H9 (cell line): ENCODE measurements around the gene A1BG. TPM values are rescaled to one million over a fixed set of nuclear protein-coding genes. Genes with fewer than 3 reads are reported as not detected.

ENCODE experiments used
- DNase-seq: peaks from one replicate; pipeline ENCODE4 v3.0.0-alpha.2; 2017
- H2AFZ ChIP-seq: one replicate; pipeline ENCODE4 v1.6.1; 2013; ENCODE audit warnings: mild to moderate bottlenecking, low read length, control low read depth, moderate library complexity
- H2AK5ac ChIP-seq: 2 replicates; pipeline ENCODE4 v1.6.1; 2013; ENCODE audit warnings: low read length, control low read depth, mixed read lengths; ENCODE audit not compliant: insufficient read length
- H2BK120ac ChIP-seq: one replicate; pipeline ENCODE4 v1.6.1; 2013; ENCODE audit warnings: low read depth, mild to moderate bottlenecking, low read length, control low read depth, inconsistent platforms; ENCODE audit not compliant: poor library complexity, severe bottlenecking
- H2BK12ac ChIP-seq: 2 replicates; pipeline ENCODE4 v1.6.1; 2013; ENCODE audit warnings: low read length, control low read depth, mixed read lengths, low read depth; ENCODE audit not compliant: insufficient read length
- H2BK15ac ChIP-seq: 2 replicates; pipeline ENCODE4 v1.6.1; 2013; ENCODE audit warnings: low read depth, low read length, control low read depth
- H2BK20ac ChIP-seq: one replicate; pipeline ENCODE4 v1.6.1; 2013; ENCODE audit warnings: low read depth, mild to moderate bottlenecking, low read length, control low read depth, inconsistent platforms; ENCODE audit not compliant: poor library complexity, severe bottlenecking
- H2BK5ac ChIP-seq: 2 replicates; pipeline ENCODE4 v1.6.1; 2013; ENCODE audit warnings: low read length, control low read depth, mixed read lengths; ENCODE audit not compliant: insufficient read length
- H3K14ac ChIP-seq: 2 replicates; pipeline ENCODE4 v1.6.1; 2013; ENCODE audit warnings: low read length, control low read depth; ENCODE audit not compliant: insufficient read depth
- H3K18ac ChIP-seq: 2 replicates; pipeline ENCODE4 v1.6.1; 2013; ENCODE audit warnings: low read depth, mild to moderate bottlenecking, mixed read lengths, low read length, control low read depth; ENCODE audit not compliant: insufficient read length
- H3K23ac ChIP-seq: 2 replicates; pipeline ENCODE4 v1.6.1; 2013; ENCODE audit warnings: low read length, control low read depth, mixed read lengths, low read depth; ENCODE audit not compliant: insufficient read length
- H3K23me2 ChIP-seq: 2 replicates; pipeline ENCODE4 v1.6.1; 2013; ENCODE audit warnings: low read depth, mild to moderate bottlenecking, mixed read lengths, low read length, control low read depth; ENCODE audit not compliant: insufficient read length, poor library complexity, severe bottlenecking
- H3K27ac ChIP-seq: 2 replicates; pipeline ENCODE4 v1.5.1; 2013; ENCODE audit warnings: low read length, control low read depth, mixed read lengths, low read depth; ENCODE audit not compliant: insufficient read length
- H3K27me3 ChIP-seq: 2 replicates; pipeline ENCODE4 v1.6.1; 2013; ENCODE audit warnings: low read length, control low read depth, inconsistent platforms; ENCODE audit not compliant: insufficient read depth
- H3K4ac ChIP-seq: 2 replicates; pipeline ENCODE4 v1.6.1; 2013; ENCODE audit warnings: low read depth, mild to moderate bottlenecking, control low read depth, inconsistent platforms, low read length, moderate library complexity
- H3K4me1 ChIP-seq: 2 replicates; pipeline ENCODE4 v1.6.1; 2013; ENCODE audit warnings: low read length, control low read depth, inconsistent platforms; ENCODE audit not compliant: insufficient read depth
- H3K4me2 ChIP-seq: 2 replicates; pipeline ENCODE4 v1.6.1; 2013; ENCODE audit warnings: low read length, control low read depth, mixed read lengths; ENCODE audit not compliant: insufficient read length, insufficient read depth
- H3K56ac ChIP-seq: 2 replicates; pipeline ENCODE4 v1.6.1; 2013; ENCODE audit warnings: low read depth, mild to moderate bottlenecking, mixed read lengths, low read length, control low read depth; ENCODE audit not compliant: insufficient read length
- H3K79me1 ChIP-seq: 2 replicates; pipeline ENCODE4 v1.6.1; 2013; ENCODE audit warnings: low read depth, mild to moderate bottlenecking, moderate library complexity, low read length, control low read depth, inconsistent platforms; ENCODE audit not compliant: insufficient read depth, poor library complexity, severe bottlenecking
- H3K79me2 ChIP-seq: 2 replicates; pipeline ENCODE4 v1.6.1; 2013; ENCODE audit warnings: low read length, control low read depth, inconsistent platforms; ENCODE audit not compliant: insufficient read depth
- H3K9ac ChIP-seq: 2 replicates; pipeline ENCODE4 v1.6.1; 2013; ENCODE audit warnings: low read length, control low read depth, mixed read lengths; ENCODE audit not compliant: insufficient read length; ENCODE audit errors: extremely low read depth
- H3K9me3 ChIP-seq: one replicate; pipeline ENCODE4 v1.6.1; 2013; ENCODE audit warnings: low read depth, low read length, inconsistent platforms; ENCODE audit not compliant: control insufficient read depth
- H3T11ph ChIP-seq: one replicate; pipeline ENCODE4 v1.6.1; 2013; ENCODE audit warnings: mild to moderate bottlenecking, low read length, control low read depth, inconsistent platforms
- H4K20me1 ChIP-seq: one replicate; pipeline ENCODE4 v1.6.1; 2013; ENCODE audit not compliant: control insufficient read depth, insufficient read length, insufficient read depth
- H4K5ac ChIP-seq: 2 replicates; pipeline ENCODE4 v1.6.1; 2013; ENCODE audit warnings: low read depth, mild to moderate bottlenecking, mixed read lengths, low read length, control low read depth; ENCODE audit not compliant: insufficient read length
- H4K8ac ChIP-seq: replicated peaks from 2 replicates; pipeline ENCODE4 v1.6.1; 2013; ENCODE audit warnings: low read length, control low read depth, mixed read lengths, low read depth; ENCODE audit not compliant: insufficient read length
- H4K91ac ChIP-seq: 2 replicates; pipeline ENCODE4 v1.6.1; 2013; ENCODE audit warnings: low read depth, mild to moderate bottlenecking, moderate library complexity, mixed read lengths, low read length, control low read depth; ENCODE audit not compliant: insufficient read length
- H3K27ac Mint-ChIP-seq, 3 experiments: 2 replicates in 2 of 3; 3 replicates in 1 of 3; pipeline ENCODE4 v1.8.0; 2020 to 2021; ENCODE audit warnings: mixed read lengths in 3 of 3, mild to moderate bottlenecking in 1 of 3, moderate library complexity in 1 of 3
- H3K27me3 Mint-ChIP-seq: 2 replicates; pipeline ENCODE4 v1.8.0; 2021; ENCODE audit warnings: low read depth, mild to moderate bottlenecking, moderate library complexity, mixed read lengths
- H3K36me3 Mint-ChIP-seq, 3 experiments: 2 replicates in 2 of 3; 3 replicates in 1 of 3; pipeline ENCODE4 v1.8.0; 2020 to 2021; ENCODE audit warnings: low read depth in 3 of 3, mixed read lengths in 3 of 3; ENCODE audit not compliant: insufficient read depth in 1 of 3
- H3K4me1 Mint-ChIP-seq, 2 experiments: 2 replicates each; pipeline ENCODE4 v1.8.0; 2020; ENCODE audit warnings: mixed read lengths in 2 of 2
- H3K4me3 Mint-ChIP-seq, 2 experiments: 2 replicates in 1 of 2; 3 replicates in 1 of 2; pipeline ENCODE4 v1.8.0; 2020 to 2021; ENCODE audit warnings: mild to moderate bottlenecking in 2 of 2, mixed read lengths in 2 of 2, moderate library complexity in 1 of 2
- H3K9me3 Mint-ChIP-seq, 2 experiments: 2 replicates in 1 of 2; 3 replicates in 1 of 2; pipeline ENCODE4 v1.8.0; 2020; ENCODE audit warnings: mild to moderate bottlenecking in 2 of 2, mixed read lengths in 2 of 2, moderate library complexity in 1 of 2
- WGBS: extraction: QIAGEN DNeasy Blood & Tissue Kit; methylation state at CpG from one replicate; pipeline ENCODE4 v1.1.7; 2013; ENCODE audit warnings: missing lambda C conversion rate, low lambda C conversion rate, mixed read lengths; ENCODE audit not compliant: insufficient read length; ENCODE audit errors: extremely low coverage; 5-methylcytosine and 5-hydroxymethylcytosine counted together
- total RNA-seq: library from RNA; stranded (reverse); gene quantifications from 2 replicates; pipeline ENCODE4 v1.2.1, GENCODE V29; 2021
- TF ChIP-seq, protein P1 (sequence below): fragments of 200-600 bp; sonication (generic); conservative IDR thresholded peaks from 3 replicates; pipeline ENCODE4 v1.8.0; 2021; ENCODE audit warnings: antibody characterized with exemption, mild to moderate bottlenecking

Gene A1BG
- total RNA-seq, 1 experiment from 2014 or later = 17.4 TPM

- Histone ChIP-seq H4K20me1 (no peaks in the 10 kb centered on the region), H3T11ph (no peak overlapping the region), H2BK12ac (no peak overlapping the region), H3K9me3 (no peaks in the 10 kb centered on the region), H3K79me1 (no peaks in the 10 kb centered on the region), H3K14ac (no peak overlapping the region), H2BK120ac (no peak overlapping the region), H3K9ac (no peak overlapping the region), H3K56ac (no peak overlapping the region), H3K79me2 (no peaks in the 10 kb centered on the region), H2BK15ac (no peak overlapping the region), H4K8ac (no peak overlapping the region), H4K5ac (no peak overlapping the region), H3K27ac (no peak overlapping the region), H3K18ac (no peak overlapping the region), H2AK5ac (no peak overlapping the region), H3K4me1 (no peaks in the 10 kb centered on the region), H3K4me2 (no peak overlapping the region), H2BK5ac (no peak overlapping the region), H2AFZ (no peak overlapping the region), H3K4ac (no peak overlapping the region), H3K23me2 (no peaks in the 10 kb centered on the region), H3K23ac (no peak overlapping the region), H2BK20ac (no peak overlapping the region), H3K27me3 (no peaks in the 10 kb centered on the region), H4K91ac (no peak overlapping the region)
- Mint-ChIP-seq H3K9me3 (no peaks in the 10 kb centered on the region; a peak in 1 of 5 replicates), H3K4me3 (no peak overlapping the region), H3K4me1 (no peaks in the 10 kb centered on the region), H3K27me3 (no peaks in the 10 kb centered on the region), H3K36me3 (peaks cover 14 to 32% (median 24%) of the 10 kb centered on the region in 3 experiments; a peak in 6 of 7 replicates), H3K27ac (no peak overlapping the region)
- no CpG with 5 or more reads among the region's 3 CpGs for WGBS
- no peak for DNase-seq
- TF ChIP-seq, protein P1, sequence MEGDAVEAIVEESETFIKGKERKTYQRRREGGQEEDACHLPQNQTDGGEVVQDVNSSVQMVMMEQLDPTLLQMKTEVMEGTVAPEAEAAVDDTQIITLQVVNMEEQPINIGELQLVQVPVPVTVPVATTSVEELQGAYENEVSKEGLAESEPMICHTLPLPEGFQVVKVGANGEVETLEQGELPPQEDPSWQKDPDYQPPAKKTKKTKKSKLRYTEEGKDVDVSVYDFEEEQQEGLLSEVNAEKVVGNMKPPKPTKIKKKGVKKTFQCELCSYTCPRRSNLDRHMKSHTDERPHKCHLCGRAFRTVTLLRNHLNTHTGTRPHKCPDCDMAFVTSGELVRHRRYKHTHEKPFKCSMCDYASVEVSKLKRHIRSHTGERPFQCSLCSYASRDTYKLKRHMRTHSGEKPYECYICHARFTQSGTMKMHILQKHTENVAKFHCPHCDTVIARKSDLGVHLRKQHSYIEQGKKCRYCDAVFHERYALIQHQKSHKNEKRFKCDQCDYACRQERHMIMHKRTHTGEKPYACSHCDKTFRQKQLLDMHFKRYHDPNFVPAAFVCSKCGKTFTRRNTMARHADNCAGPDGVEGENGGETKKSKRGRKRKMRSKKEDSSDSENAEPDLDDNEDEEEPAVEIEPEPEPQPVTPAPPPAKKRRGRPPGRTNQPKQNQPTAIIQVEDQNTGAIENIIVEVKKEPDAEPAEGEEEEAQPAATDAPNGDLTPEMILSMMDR = no peak
Measured at GRCh38 chr19:58335630-58336029, 17.7 kb downstream of the A1BG start.
